HCT116 (cell line): ENCODE results near the gene LIPT2. TPM values are rescaled to one million over a fixed set of nuclear protein-coding genes. Genes with fewer than 3 reads are reported as not detected.

Experiments
- ATAC-seq: fragments of 200-7000 bp; cut with Tn5 transposase; 2 replicates; pipeline ENCODE4 v1.9.1; 2020; ENCODE audit warnings: mild to moderate bottlenecking, moderate library complexity
- BruUV-seq: library from RNA; stranded (reverse); fragments of 400-500 nt; replicated peaks from 2 replicates; lab custom pipeline; 2021; lab: Mats Ljungman, UMichigan
- CTCF ChIA-PET: fragments of 300-600 bp; sonication (Branson Sonifier 250); formaldehyde crosslinking; loops from one replicate; lab custom pipeline; 2021; ENCODE audit warnings: antibody characterized with exemption; lab: Charles Lee
- POLR2A ChIA-PET: fragments of 300-600, 350-600 bp; sonication (Branson Sonifier 250); formaldehyde crosslinking; loops from one replicate; lab custom pipeline; 2021; ENCODE audit warnings: antibody characterized with exemption; lab: Charles Lee
- RAD21 ChIA-PET, 2 experiments: fragments of 300-600 bp; sonication (Branson Sonifier 250); formaldehyde crosslinking; loops; one replicate each; lab custom pipeline; 2023; ENCODE audit warnings: low total read pairs in 2 of 2; ENCODE audit not compliant: uncharacterized antibody in 2 of 2, unreplicated experiment in 2 of 2, low non-redundant PET in 1 of 2; lab: Charles Lee
- DNase-seq: peaks from one replicate; pipeline ENCODE4 v3.0.0-alpha.2; 2010; ENCODE audit warnings: low read depth, low spot score
- H2AFZ ChIP-seq: fragments of 200-600 bp; shearing (Covaris generic), sonication (generic); 2 replicates; pipeline ENCODE4 v1.6.1; 2017; ENCODE audit warnings: low read depth, mixed run types, mixed read lengths, antibody characterized with exemption, low read length; ENCODE audit not compliant: poor library complexity, severe bottlenecking
- H3K27ac ChIP-seq: 2 replicates; pipeline ENCODE4 v1.5.1; 2012; ENCODE audit warnings: low read depth, low read length
- H3K27me3 ChIP-seq: fragments of 200-600 bp; sonication (generic); 2 replicates; pipeline ENCODE4 v1.6.1; 2016; ENCODE audit warnings: mixed run types, low read length, mixed read lengths; ENCODE audit not compliant: insufficient read depth
- H3K36me3 ChIP-seq, 2 experiments: fragments of 200-500 bp in 1 of 2; fragments of 200-600 bp in 1 of 2; sonication (Bioruptor generic) in 1 of 2; sonication (generic) in 1 of 2; 2 replicates each; pipeline versions ENCODE4 v1.5.1 to v1.6.1; 2014 to 2016; ENCODE audit warnings: low read length in 2 of 2, inconsistent platforms in 1 of 2, mixed read lengths in 1 of 2, mixed run types in 1 of 2; ENCODE audit not compliant: insufficient read depth in 2 of 2, control insufficient read depth in 1 of 2
- H3K4me1 ChIP-seq, 2 experiments: fragments of 200-600 bp in 1 of 2; sonication (generic) in 1 of 2; 2 replicates each; pipeline versions ENCODE4 v1.5.1 to v1.6.1; 2012 to 2017; ENCODE audit warnings: low read length in 2 of 2, inconsistent platforms in 1 of 2, mild to moderate bottlenecking in 1 of 2, mixed read lengths in 1 of 2, mixed run types in 1 of 2, moderate library complexity in 1 of 2; ENCODE audit not compliant: insufficient read depth in 2 of 2, control insufficient read depth in 1 of 2
- H3K4me2 ChIP-seq: fragments of 200-600 bp; sonication (generic); 2 replicates; pipeline ENCODE4 v1.6.1; 2017; ENCODE audit warnings: mixed run types, low read length, mixed read lengths
- H3K4me3 ChIP-seq, 2 experiments: fragments of 200-600 bp in 1 of 2; sonication (generic) in 1 of 2; replicated peaks in 1 of 2; 2 replicates each; pipeline ENCODE4 v1.5.1; 2011 to 2016; ENCODE audit warnings: low read length in 2 of 2, control low read depth in 1 of 2, low read depth in 1 of 2, mild to moderate bottlenecking in 1 of 2, mixed read lengths in 1 of 2, mixed run types in 1 of 2
- H3K79me2 ChIP-seq: fragments of 200-600 bp; sonication (generic); 2 replicates; pipeline ENCODE4 v1.6.1; 2017; ENCODE audit warnings: mild to moderate bottlenecking, mixed run types, low read length, moderate library complexity, mixed read lengths; ENCODE audit not compliant: insufficient read depth
- H3K9ac ChIP-seq: fragments of 200-600 bp; sonication (generic); 2 replicates; pipeline ENCODE4 v1.6.1; 2016; ENCODE audit warnings: low read length, mixed read lengths
- H3K9me2 ChIP-seq: fragments of 200-600 bp; sonication (generic), shearing (Covaris generic); 2 replicates; pipeline ENCODE4 v1.6.1; 2017; ENCODE audit warnings: mixed run types, mild to moderate bottlenecking, moderate library complexity; ENCODE audit not compliant: insufficient read depth
- H3K9me3 ChIP-seq, 2 experiments: fragments of 200-500 bp in 1 of 2; fragments of 200-600 bp in 1 of 2; sonication (Bioruptor generic) in 1 of 2; sonication (generic) in 1 of 2; 2 replicates each; pipeline ENCODE4 v1.6.1; 2014 to 2017; ENCODE audit warnings: low read length in 2 of 2, mixed read lengths in 2 of 2, inconsistent platforms in 1 of 2, low read depth in 1 of 2, mild to moderate bottlenecking in 1 of 2, mixed run types in 1 of 2, moderate library complexity in 1 of 2; ENCODE audit not compliant: control insufficient read depth in 1 of 2, insufficient read depth in 1 of 2
- H4K20me1 ChIP-seq: fragments of 200-600 bp; sonication (generic), shearing (Covaris generic); 2 replicates; pipeline ENCODE4 v1.6.1; 2017; ENCODE audit warnings: mixed run types, mild to moderate bottlenecking, moderate library complexity; ENCODE audit not compliant: insufficient read depth
- CBX3 ChIP-seq: IDR thresholded peaks from 2 replicates; pipeline ENCODE4 v1.6.1; 2012; ENCODE audit warnings: low read depth
- CEBPB ChIP-seq: IDR thresholded peaks from 2 replicates; pipeline ENCODE4 v1.6.1; 2012; ENCODE audit warnings: low read depth
- CTCF ChIP-seq, 3 experiments: fragments of 200-600 bp in 1 of 3; sonication (generic) in 1 of 3; IDR thresholded peaks in 2 of 3; conservative IDR thresholded peaks in 1 of 3; 2 replicates each; pipeline ENCODE4 v1.5.1; 2012 to 2017; ENCODE audit warnings: low read depth in 2 of 3, low read length in 2 of 3, antibody characterized with exemption in 1 of 3, borderline replicate concordance in 1 of 3, control low read depth in 1 of 3, mild to moderate bottlenecking in 1 of 3, mixed read lengths in 1 of 3, mixed run types in 1 of 3, moderate library complexity in 1 of 3; ENCODE audit not compliant: insufficient read depth in 1 of 3
- EGR1 ChIP-seq: IDR thresholded peaks from 2 replicates; pipeline ENCODE4 v1.6.1; 2012; ENCODE audit warnings: low read depth
- EZH2phosphoT487 ChIP-seq: fragments of 200-600 bp; IDR thresholded peaks from 2 replicates; pipeline ENCODE4 v1.6.1; 2018; ENCODE audit warnings: antibody characterized with exemption, borderline replicate concordance
- JUND ChIP-seq: IDR thresholded peaks from 2 replicates; pipeline ENCODE4 v1.6.1; 2012
- POLR2A ChIP-seq: IDR thresholded peaks from 2 replicates; pipeline ENCODE4 v1.7.0; 2011; ENCODE audit warnings: borderline replicate concordance; ENCODE audit not compliant: insufficient read depth, insufficient read length; ENCODE audit errors: extremely low read depth
- POLR2AphosphoS5 ChIP-seq: IDR thresholded peaks from 2 replicates; pipeline ENCODE4 v1.6.1; 2011; ENCODE audit warnings: mild to moderate bottlenecking, low read depth, low read length, moderate library complexity
- REST ChIP-seq: IDR thresholded peaks from 2 replicates; pipeline ENCODE4 v1.6.1; 2012; ENCODE audit warnings: low read depth
- SRF ChIP-seq: IDR thresholded peaks from 2 replicates; pipeline ENCODE4 v1.6.1; 2012; ENCODE audit warnings: low read depth
- TCF7L2 ChIP-seq: IDR thresholded peaks from 2 replicates; pipeline ENCODE4 v1.7.0; 2011; ENCODE audit warnings: borderline replicate concordance, inconsistent platforms; ENCODE audit not compliant: insufficient read depth, insufficient read length; ENCODE audit errors: extremely low read depth
- ZBTB33 ChIP-seq: IDR thresholded peaks from 2 replicates; pipeline ENCODE4 v1.6.1; 2011; ENCODE audit warnings: mild to moderate bottlenecking, low read length, moderate library complexity; ENCODE audit not compliant: insufficient replicate concordance; ENCODE audit errors: extremely low read depth
- ZFX ChIP-seq: fragments of 450-650 bp; IDR thresholded peaks from 2 replicates; pipeline ENCODE4 v1.6.1; 2017
- ZNF274 ChIP-seq: fragments of 200-500 bp; sonication (Bioruptor generic); IDR thresholded peaks from 2 replicates; pipeline ENCODE4 v1.6.1; 2014; ENCODE audit warnings: mild to moderate bottlenecking, low read depth, low read length, inconsistent platforms
- intact Hi-C: fragments of 100-400 bp; cut with micrococcal nuclease; formaldehyde crosslinking; loops from 2 replicates; pipeline ENCODE4 v1.10.0; 2022
- total RNA-seq: library from RNA; stranded (reverse); gene quantifications from one replicate; pipeline ENCODE4 v1.2.1, GENCODE V29; 2021; ENCODE audit not compliant: unreplicated experiment

Gene LIPT2
- total RNA-seq, 1 experiment from 2014 or later: 3.4 TPM

- intact Hi-C loops: no loop called here
- ATAC-seq: no peak
- ChIA-PET CTCF (interaction anchor here (1.2 kb wide), 1 partner anchor 215 kb away, joined by 3 read pairs; no protein-coding TSS in a partner anchor), RAD21 (no interaction called here), POLR2A (interaction anchor here (1.2 kb wide), 1 partner anchor 31 kb away, joined by 3 read pairs; the partner anchor contains the start of gene LIPT2)
- H3K4me1 ChIP-seq: no peaks in the 10 kb centered on the region
- no peaks in the 10 kb centered on the region for H3K9me3 ChIP-seq
- no peaks in the 10 kb centered on the region for H4K20me1 ChIP-seq
- no peak overlapping the region for H3K4me3 ChIP-seq
- no peak overlapping the region for H2AFZ ChIP-seq
- H3K9ac ChIP-seq: no peak overlapping the region
- no peak overlapping the region for H3K4me2 ChIP-seq
- no TSS peak for BruUV-seq
- no peaks in the 10 kb centered on the region for H3K9me2 ChIP-seq
- no peaks in the 10 kb centered on the region for H3K27me3 ChIP-seq
- DNase-seq: no peak
- H3K27ac ChIP-seq: no peak overlapping the region
- H3K36me3 ChIP-seq: no peaks in the 10 kb centered on the region
- no peak for TF ChIP-seq TCF7L2
- no peak for TF ChIP-seq CEBPB
- TF ChIP-seq ZNF274: no peak
- TF ChIP-seq CBX3: no peak
- TF ChIP-seq ZBTB33: no peak
- no peak for TF ChIP-seq CTCF (IDR thresholded peaks at IDR 0.05 in 2 of 3, conservative IDR thresholded peaks at IDR 0.05 in 1 of 3; ENCODE audit: borderline replicate concordance in 1 of 3, insufficient read depth in 1 of 3, low read depth in 2 of 3, low read length in 2 of 3)
- no peak for TF ChIP-seq ZFX
- TF ChIP-seq EZH2phosphoT487: no peak
- no peak for TF ChIP-seq POLR2A
- TF ChIP-seq JUND: no peak
- TF ChIP-seq EGR1: no peak
- TF ChIP-seq REST: no peak
- TF ChIP-seq POLR2AphosphoS5: no peak
- TF ChIP-seq SRF: no peak
- no peaks in the 10 kb centered on the region for H3K79me2 ChIP-seq
Observed at GRCh38 chr11:74524978-74525377, 31.5 kb upstream of the LIPT2 start.
